IPS-NIHi11 (cell line): ENCODE results near the gene DNAH17.

Experiments used
- DNase-seq: peaks from one replicate; pipeline ENCODE4 v3.0.0; 2012; ENCODE audit warnings: mixed read lengths, low spot score

DNAH17 gene

GRCh38 chr17:78411241-78411857, 165.8 kb downstream of the DNAH17 start:
- no peak for DNase-seq

- DNase-seq: no peak
Measured at GRCh38 chr17:78409191-78409928, 167.8 kb downstream of the DNAH17 start.

GRCh38 chr17:78408476-78409050, 168.6 kb downstream of the DNAH17 start:
- no peak for DNase-seq

- no peak for DNase-seq
Measured at GRCh38 chr17:78407387-78408000, 169.7 kb downstream of the DNAH17 start.

- no peak for DNase-seq
Measured at GRCh38 chr17:78406920-78407319, 170.3 kb downstream of the DNAH17 start.

GRCh38 chr17:78406396-78406795, 170.8 kb downstream of the DNAH17 start:
- DNase-seq: no peak

GRCh38 chr17:78403822-78404221, 173.4 kb downstream of the DNAH17 start:
- no peak for DNase-seq

GRCh38 chr17:78401891-78402290, 175.3 kb downstream of the DNAH17 start:
- no peak for DNase-seq

GRCh38 chr17:78401246-78401645, 175.9 kb downstream of the DNAH17 start:
- no peak for DNase-seq

- no peak for DNase-seq
Measured at GRCh38 chr17:78400581-78401240, 176.5 kb downstream of the DNAH17 start.

GRCh38 chr17:78399693-78400144, 177.5 kb downstream of the DNAH17 start:
- no peak for DNase-seq

GRCh38 chr17:78399028-78399692, 178.0 kb downstream of the DNAH17 start:
- DNase-seq: no peak

GRCh38 chr17:78398390-78398789, 178.8 kb downstream of the DNAH17 start:
- DNase-seq: no peak

GRCh38 chr17:78397681-78398101, 179.5 kb downstream of the DNAH17 start:
- no peak for DNase-seq

GRCh38 chr17:78396441-78397337, 180.5 kb downstream of the DNAH17 start:
- no peak for DNase-seq

- no peak for DNase-seq
Measured at GRCh38 chr17:78395155-78395554, 182.0 kb downstream of the DNAH17 start.

- DNase-seq: peak; percentile 18
Measured at GRCh38 chr17:78394209-78394608, 183.0 kb downstream of the DNAH17 start.

GRCh38 chr17:78393575-78393974, 183.6 kb downstream of the DNAH17 start:
- no peak for DNase-seq

- DNase-seq: no peak
Measured at GRCh38 chr17:78392295-78392694, 184.9 kb downstream of the DNAH17 start.

- DNase-seq: no peak
Measured at GRCh38 chr17:78391843-78392242, 185.4 kb downstream of the DNAH17 start.

- no peak for DNase-seq
Measured at GRCh38 chr17:78391051-78391431, 186.2 kb downstream of the DNAH17 start.
